ENCODE measurements around the gene DGKI. TPM values are rescaled to one million over a fixed set of nuclear protein-coding genes. Genes with fewer than 3 reads are reported as not detected.

DGKI gene
- total RNA-seq, 2 donors from 2014 or later: 0.04 to 0.64 TPM

DNA sequence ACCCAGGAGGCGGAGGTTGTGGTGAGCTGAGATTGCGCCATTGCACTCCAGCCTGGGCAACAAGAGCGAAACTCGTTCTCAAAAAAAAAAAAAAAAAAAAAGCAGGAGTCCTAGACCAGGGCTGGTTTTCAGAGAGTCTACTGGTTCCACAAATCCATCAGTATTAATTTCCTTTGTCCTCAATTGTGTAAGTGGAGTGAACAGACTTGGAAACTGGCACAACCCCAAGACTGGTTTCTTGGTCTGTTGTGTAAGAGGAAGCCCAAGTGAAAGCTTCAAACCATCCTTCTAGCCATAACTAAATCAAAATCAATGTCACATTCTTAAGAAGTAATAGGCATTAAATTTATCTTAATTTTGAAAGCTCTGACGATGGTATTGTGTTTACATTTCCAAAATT is 213.6 kb downstream of the DGKI start:
- H3K4me3 Mint-ChIP-seq: no peak overlapping the region
- H3K27me3 ChIP-seq (ENCODE audit: control insufficient read depth, insufficient read depth, low read length, poor library complexity, severe bottlenecking): no peaks in the 10 kb centered on the region
- WGBS, 2 experiments (ENCODE audit: insufficient coverage in 1 of 2, insufficient read length in 1 of 2): 96 to 97% methylated on average over 3 to 5 of the region's 5 CpGs
- TF ChIP-seq CTCF (conservative IDR thresholded peaks at IDR 0.05): no peak
- DNase-seq: no peak
- H3K27ac Mint-ChIP-seq: no peak overlapping the region
- no peak overlapping the region for H3K27ac ChIP-seq (ENCODE audit: low read depth, low read length)
- no peak overlapping the region for H3K4me3 ChIP-seq (ENCODE audit: low read length)
- no peaks in the 10 kb centered on the region for H3K27me3 Mint-ChIP-seq (ENCODE audit: insufficient read depth)
- H3K36me3 Mint-ChIP-seq (ENCODE audit: low read depth): no peaks in the 10 kb centered on the region
- no peaks in the 10 kb centered on the region for H3K36me3 ChIP-seq (ENCODE audit: control insufficient read depth, insufficient read depth, low read length)
- no peaks in the 10 kb centered on the region for H3K9me3 Mint-ChIP-seq
- no peaks in the 10 kb centered on the region for H3K4me1 ChIP-seq (ENCODE audit: control insufficient read depth, insufficient read depth, low read length)
- H3K9me3 ChIP-seq (ENCODE audit: control insufficient read depth, low read length): no peaks in the 10 kb centered on the region
- H3K4me1 Mint-ChIP-seq: no peaks in the 10 kb centered on the region
- H3K9ac ChIP-seq (ENCODE audit: extremely low read depth, low read length, poor library complexity, severe bottlenecking): no peak overlapping the region

GRCh38 chr7:137628216-137628615 is 218.6 kb downstream of the DGKI start:
- Mint-ChIP-seq H3K4me3 (no peak overlapping the region), H3K9me3 (no peaks in the 10 kb centered on the region), H3K27ac (no peak overlapping the region), H3K27me3 (ENCODE audit: insufficient read depth) (peaks cover 1% of the 10 kb centered on the region), H3K4me1 (no peaks in the 10 kb centered on the region), H3K36me3 (ENCODE audit: low read depth) (no peaks in the 10 kb centered on the region)
- Histone ChIP-seq H3K27me3 (ENCODE audit: control insufficient read depth, insufficient read depth, low read length, poor library complexity, severe bottlenecking) (no peaks in the 10 kb centered on the region), H3K4me3 (ENCODE audit: low read length) (no peak overlapping the region), H3K4me1 (ENCODE audit: control insufficient read depth, insufficient read depth, low read length) (no peaks in the 10 kb centered on the region), H3K9me3 (ENCODE audit: control insufficient read depth, low read length) (no peaks in the 10 kb centered on the region), H3K27ac (ENCODE audit: low read depth, low read length) (no peak overlapping the region), H3K9ac (ENCODE audit: extremely low read depth, low read length, poor library complexity, severe bottlenecking) (no peak overlapping the region), H3K36me3 (ENCODE audit: control insufficient read depth, insufficient read depth, low read length) (no peaks in the 10 kb centered on the region)
- DNase-seq: no peak
- no peak for TF ChIP-seq CTCF (conservative IDR thresholded peaks at IDR 0.05)
- 93 to 94% methylated on average over 2 to 3 of the region's 3 CpGs for WGBS, 2 experiments (ENCODE audit: insufficient coverage in 1 of 2, insufficient read length in 1 of 2)

- H3K27me3 Mint-ChIP-seq (ENCODE audit: insufficient read depth): peaks cover 1% of the 10 kb centered on the region
- H3K9ac ChIP-seq (ENCODE audit: extremely low read depth, low read length, poor library complexity, severe bottlenecking): no peak overlapping the region
- H3K27me3 ChIP-seq (ENCODE audit: control insufficient read depth, insufficient read depth, low read length, poor library complexity, severe bottlenecking): no peaks in the 10 kb centered on the region
- TF ChIP-seq CTCF (conservative IDR thresholded peaks at IDR 0.05): peak; percentile 92
- H3K4me3 ChIP-seq (ENCODE audit: low read length): no peak overlapping the region
- H3K36me3 ChIP-seq (ENCODE audit: control insufficient read depth, insufficient read depth, low read length): no peaks in the 10 kb centered on the region
- H3K27ac ChIP-seq (ENCODE audit: low read depth, low read length): no peak overlapping the region
- no peak overlapping the region for H3K27ac Mint-ChIP-seq
- no peaks in the 10 kb centered on the region for H3K9me3 Mint-ChIP-seq
- no peaks in the 10 kb centered on the region for H3K4me1 ChIP-seq (ENCODE audit: control insufficient read depth, insufficient read depth, low read length)
- WGBS, 2 experiments (ENCODE audit: insufficient coverage in 1 of 2, insufficient read length in 1 of 2): 22 to 34% methylated on average over 4 to 8 of the region's 8 CpGs
- no peaks in the 10 kb centered on the region for H3K36me3 Mint-ChIP-seq (ENCODE audit: low read depth)
- peak; percentile 92 for DNase-seq
- H3K4me1 Mint-ChIP-seq: no peaks in the 10 kb centered on the region
- H3K9me3 ChIP-seq (ENCODE audit: control insufficient read depth, low read length): no peaks in the 10 kb centered on the region
- H3K4me3 Mint-ChIP-seq: no peak overlapping the region
Measured at GRCh38 chr7:137626469-137627067, 220.2 kb downstream of the DGKI start.
